ENCODE measurements around the gene PRUNE1.
A peak's percentile ranks its signal among the peaks of the same experiment; 100 is the strongest.

DNA sequence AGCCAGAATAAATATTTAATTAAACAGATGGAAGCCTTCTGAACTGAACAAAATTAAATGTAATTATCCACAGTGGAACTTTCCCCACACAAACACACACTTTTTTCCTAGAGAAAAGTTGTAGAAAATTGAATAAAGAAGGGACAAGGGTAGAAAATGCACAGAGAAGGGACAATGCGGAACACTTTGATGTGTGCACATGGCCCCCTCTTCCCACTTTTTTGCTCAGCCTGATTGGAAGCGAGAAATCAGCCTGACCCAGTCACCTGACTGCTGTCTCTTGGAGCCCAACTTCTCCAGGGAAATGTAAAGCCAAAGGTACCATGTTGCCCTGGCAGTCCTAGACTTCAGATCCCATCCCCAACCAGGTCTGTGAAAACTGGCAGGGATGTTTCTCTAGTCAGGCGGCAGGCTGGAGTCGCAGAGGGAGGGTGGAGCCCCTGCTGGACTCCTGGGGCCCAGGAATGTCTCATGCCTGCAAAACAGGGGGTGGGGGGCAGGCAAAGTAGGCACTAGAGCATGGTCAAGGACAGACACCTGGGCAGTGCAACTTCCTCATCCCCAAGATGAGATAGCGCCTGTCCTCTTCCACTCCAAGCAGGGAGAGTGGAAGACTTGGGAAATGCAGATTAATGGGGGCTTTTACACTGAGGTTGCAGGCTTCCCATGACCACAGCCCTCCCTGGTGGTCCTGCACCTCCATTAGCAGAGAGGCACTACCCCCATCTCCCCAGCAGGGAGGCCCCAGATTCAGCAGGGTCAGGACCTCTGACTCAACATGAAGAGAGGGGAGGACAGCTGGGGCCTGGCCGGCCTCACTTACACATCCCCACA is 36.4 kb upstream of the PRUNE1 start:
- TF ChIP-seq EP300 (conservative IDR thresholded peaks at IDR 0.05; ENCODE audit: poor library complexity, severe bottlenecking) (no peak), RAD21 (conservative IDR thresholded peaks at IDR 0.05) (no peak), POLR2AphosphoS5 (IDR thresholded peaks at IDR 0.05) (no peak), TAF1 (IDR thresholded peaks at IDR 0.05; ENCODE audit: low read depth) (no peak), SMC3 (conservative IDR thresholded peaks at IDR 0.05; ENCODE audit: poor library complexity) (no peak), EZH2 (IDR thresholded peaks at IDR 0.05; ENCODE audit: borderline replicate concordance, insufficient read depth, low read length, poor library complexity, severe bottlenecking) (no peak), MXI1 (conservative IDR thresholded peaks at IDR 0.05; ENCODE audit: poor library complexity, severe bottlenecking) (no peak)
- TF ChIP-seq, protein P1, sequence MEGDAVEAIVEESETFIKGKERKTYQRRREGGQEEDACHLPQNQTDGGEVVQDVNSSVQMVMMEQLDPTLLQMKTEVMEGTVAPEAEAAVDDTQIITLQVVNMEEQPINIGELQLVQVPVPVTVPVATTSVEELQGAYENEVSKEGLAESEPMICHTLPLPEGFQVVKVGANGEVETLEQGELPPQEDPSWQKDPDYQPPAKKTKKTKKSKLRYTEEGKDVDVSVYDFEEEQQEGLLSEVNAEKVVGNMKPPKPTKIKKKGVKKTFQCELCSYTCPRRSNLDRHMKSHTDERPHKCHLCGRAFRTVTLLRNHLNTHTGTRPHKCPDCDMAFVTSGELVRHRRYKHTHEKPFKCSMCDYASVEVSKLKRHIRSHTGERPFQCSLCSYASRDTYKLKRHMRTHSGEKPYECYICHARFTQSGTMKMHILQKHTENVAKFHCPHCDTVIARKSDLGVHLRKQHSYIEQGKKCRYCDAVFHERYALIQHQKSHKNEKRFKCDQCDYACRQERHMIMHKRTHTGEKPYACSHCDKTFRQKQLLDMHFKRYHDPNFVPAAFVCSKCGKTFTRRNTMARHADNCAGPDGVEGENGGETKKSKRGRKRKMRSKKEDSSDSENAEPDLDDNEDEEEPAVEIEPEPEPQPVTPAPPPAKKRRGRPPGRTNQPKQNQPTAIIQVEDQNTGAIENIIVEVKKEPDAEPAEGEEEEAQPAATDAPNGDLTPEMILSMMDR (IDR thresholded peaks at IDR 0.05; ENCODE audit: poor library complexity, severe bottlenecking) = peak; percentile 13
- TF ChIP-seq, protein P2, sequence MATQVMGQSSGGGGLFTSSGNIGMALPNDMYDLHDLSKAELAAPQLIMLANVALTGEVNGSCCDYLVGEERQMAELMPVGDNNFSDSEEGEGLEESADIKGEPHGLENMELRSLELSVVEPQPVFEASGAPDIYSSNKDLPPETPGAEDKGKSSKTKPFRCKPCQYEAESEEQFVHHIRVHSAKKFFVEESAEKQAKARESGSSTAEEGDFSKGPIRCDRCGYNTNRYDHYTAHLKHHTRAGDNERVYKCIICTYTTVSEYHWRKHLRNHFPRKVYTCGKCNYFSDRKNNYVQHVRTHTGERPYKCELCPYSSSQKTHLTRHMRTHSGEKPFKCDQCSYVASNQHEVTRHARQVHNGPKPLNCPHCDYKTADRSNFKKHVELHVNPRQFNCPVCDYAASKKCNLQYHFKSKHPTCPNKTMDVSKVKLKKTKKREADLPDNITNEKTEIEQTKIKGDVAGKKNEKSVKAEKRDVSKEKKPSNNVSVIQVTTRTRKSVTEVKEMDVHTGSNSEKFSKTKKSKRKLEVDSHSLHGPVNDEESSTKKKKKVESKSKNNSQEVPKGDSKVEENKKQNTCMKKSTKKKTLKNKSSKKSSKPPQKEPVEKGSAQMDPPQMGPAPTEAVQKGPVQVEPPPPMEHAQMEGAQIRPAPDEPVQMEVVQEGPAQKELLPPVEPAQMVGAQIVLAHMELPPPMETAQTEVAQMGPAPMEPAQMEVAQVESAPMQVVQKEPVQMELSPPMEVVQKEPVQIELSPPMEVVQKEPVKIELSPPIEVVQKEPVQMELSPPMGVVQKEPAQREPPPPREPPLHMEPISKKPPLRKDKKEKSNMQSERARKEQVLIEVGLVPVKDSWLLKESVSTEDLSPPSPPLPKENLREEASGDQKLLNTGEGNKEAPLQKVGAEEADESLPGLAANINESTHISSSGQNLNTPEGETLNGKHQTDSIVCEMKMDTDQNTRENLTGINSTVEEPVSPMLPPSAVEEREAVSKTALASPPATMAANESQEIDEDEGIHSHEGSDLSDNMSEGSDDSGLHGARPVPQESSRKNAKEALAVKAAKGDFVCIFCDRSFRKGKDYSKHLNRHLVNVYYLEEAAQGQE (IDR thresholded peaks at IDR 0.05; ENCODE audit: borderline replicate concordance) = no peak

All from neural cell (in vitro differentiated cells).